Stimulated activated CD8-positive, alpha-beta memory T cell treated with anti-CD3 and anti-CD28 coated beads, Interleukin-4, amount 100 ng/mL, for 48 hours (primary cell): ENCODE results near the gene VAT1L.

Experiments
- DNase-seq: peaks from one replicate; pipeline ENCODE4 v3.0.0-alpha.2; 2020

The VAT1L gene

DNA sequence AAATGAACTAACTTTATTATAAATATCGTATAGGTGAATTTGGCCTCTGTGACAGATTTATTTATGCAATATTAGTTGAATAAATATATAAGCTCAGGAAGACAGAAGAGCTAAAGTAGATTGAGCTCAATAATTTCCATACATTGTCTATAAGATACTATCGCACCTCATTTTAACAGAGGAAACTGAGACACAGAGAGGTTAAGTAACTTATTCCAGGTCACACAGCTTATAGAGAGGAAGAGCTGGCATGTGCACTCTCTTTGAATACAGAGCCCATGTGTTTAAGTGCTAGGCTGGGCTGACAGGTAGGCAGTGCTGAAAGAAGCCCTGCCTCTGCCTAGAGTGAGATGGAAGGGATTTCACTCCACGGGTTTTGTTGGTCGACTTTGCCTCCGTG is 48.4 kb downstream of the VAT1L start:
- no peak for DNase-seq

DNA sequence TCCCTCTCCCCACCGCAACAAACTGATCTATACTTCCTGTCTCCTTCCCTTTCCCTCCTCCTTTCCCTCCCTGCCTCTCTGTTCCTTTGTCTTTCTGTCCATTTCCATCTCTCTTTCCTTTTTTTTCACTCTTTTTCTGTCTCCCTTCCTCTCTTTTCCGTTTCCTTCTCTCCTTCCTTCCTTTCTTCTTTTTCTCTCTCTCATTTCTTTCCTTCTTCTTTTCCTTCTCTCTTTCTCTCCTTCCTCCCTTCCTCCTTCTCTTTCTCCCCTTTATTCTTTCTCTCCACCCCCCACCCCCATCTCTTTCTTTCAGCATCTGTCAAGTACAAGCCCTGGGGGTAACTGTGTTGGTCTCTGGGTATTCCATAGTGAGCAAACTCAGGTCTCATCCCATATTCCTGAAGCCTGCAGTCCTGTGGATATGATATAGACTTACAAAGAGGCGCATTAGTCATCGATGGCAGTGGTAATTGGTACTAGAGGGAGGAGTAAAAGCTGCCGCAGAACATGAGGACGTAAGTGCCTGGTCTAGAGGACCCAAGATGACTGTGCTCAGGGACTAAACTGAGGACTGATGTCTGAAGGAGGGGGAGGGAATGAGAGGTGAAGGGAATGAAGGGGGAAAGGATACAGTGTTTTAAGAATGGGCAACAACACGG is 50.4 kb downstream of the VAT1L start:
- DNase-seq, result no peak

DNA sequence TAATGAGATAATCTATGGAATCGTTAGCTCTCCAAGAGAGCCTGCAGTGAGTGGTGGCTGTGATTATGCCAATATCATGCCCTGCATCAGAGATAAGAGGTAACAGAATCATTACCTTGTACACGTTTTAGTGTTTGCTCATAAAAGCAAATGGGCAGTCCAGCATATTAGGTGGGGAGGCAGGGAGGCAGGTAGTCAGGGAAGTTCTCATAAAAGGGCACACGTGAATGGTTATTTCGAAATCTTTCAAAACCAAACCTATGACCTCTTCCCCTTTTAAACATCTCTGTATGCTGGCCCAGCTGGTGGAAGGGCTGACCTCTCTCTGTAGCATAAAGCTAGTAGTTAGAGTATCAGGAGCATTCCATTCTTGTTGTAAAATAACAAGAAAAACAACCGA is 51.7 kb downstream of the VAT1L start:
- DNase-seq, result no peak

DNA sequence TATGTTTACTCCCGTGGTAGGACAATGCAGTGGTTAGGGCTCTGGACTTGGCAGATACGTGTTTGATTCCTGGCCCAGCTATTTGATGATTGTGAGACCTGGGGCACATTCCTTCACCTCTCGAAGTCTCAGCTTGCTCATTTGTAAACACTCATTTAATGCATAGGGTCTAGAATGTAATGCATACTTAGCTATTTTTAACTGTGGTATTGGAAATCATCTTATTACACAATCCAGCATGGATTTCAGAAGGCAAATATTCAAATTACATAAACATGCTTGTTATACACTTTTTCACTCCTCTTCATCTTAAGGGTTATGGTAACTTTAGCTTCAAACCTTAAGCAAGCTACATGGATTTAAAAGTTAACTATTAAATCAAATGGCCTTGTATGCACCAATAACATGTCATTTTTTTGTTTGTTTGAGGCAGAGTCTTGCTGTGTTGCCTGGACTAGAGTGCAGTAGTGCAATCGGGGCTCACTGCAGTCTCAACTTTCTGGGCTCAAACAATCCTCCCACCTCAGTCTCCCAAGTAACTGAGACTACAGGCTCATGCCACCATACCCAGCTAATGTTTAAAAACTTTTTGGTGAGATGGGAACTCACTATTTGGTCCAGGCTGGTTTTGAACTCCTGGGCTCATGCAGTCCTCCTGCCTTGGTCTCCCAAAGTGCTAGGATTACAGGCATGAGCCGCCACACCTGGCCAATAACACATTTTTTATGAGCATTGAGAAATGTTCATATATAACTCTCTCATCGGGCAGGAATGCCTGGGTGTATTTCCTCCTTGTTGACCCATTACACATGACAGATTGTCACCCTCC is 52.5 kb downstream of the VAT1L start:
- DNase-seq, result no peak

DNA sequence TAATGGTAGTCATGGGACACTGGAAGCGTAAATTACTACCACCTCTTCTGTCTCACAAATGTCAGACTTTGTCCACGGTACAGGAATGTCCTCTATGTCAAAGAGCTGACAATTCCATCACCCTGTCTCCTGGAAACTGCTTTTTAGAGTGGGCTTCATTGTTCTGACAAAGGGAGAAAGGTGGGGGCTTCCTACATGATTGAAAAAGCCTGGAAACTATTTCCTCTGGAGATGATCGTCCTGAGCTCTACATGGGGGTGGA is 53.1 kb downstream of the VAT1L start:
- no peak for DNase-seq

DNA sequence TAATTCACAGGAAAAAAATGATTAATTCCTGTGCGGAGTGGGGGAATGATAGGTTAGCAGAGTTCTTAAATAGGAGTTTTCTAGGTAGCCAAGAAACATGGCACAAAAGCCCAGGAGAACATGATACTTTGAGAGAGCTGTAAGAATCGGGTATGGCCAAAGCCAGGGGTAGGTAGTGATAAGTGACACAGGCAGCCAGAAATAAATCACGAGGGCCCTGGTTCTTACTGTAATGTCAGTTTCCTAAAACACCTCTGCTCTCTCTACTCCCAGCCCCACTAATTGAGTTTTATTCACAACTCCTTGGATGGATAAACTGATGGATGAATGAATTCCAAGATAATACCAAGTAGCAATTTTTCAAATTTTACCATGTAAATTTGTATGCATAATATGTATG is 54.1 kb downstream of the VAT1L start:
- no peak for DNase-seq

DNA sequence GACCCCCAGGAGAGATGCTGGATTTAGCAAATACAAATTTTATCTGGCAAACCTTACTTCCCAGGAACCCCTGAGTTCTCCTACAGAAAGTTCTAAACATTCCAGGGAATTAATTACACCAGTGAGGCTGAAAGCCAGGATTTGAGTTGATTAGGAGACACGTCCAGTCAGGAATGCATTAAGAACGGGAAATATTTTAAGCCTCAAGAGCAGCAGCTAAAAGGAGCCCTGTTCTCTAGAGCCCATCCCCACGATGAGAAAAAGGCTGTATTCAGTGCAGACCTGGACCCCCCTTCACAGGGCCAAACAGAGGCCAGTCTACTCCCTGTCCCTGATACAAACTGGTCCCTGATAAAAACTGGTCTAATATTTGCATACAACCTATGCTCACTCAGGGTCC is 55.0 kb downstream of the VAT1L start:
- no peak for DNase-seq

DNA sequence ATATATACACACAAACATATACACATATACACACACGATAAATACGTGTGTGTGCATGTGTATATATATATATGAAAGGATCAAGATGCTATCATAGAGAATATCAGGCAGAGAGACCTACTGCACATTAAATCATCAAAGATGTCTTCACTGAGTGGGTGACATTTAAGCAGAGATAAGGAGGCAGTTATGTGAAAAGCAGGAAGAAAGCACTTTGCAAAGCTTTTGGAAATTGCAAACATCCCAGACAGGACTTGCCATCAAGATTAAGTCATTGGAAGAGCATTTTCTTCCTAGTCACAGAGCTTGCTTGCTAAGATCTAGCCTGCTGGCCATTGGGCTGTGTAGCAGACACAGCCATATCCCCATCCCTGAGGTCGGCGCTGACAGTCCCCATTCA is 56.4 kb downstream of the VAT1L start:
- no peak for DNase-seq

DNA sequence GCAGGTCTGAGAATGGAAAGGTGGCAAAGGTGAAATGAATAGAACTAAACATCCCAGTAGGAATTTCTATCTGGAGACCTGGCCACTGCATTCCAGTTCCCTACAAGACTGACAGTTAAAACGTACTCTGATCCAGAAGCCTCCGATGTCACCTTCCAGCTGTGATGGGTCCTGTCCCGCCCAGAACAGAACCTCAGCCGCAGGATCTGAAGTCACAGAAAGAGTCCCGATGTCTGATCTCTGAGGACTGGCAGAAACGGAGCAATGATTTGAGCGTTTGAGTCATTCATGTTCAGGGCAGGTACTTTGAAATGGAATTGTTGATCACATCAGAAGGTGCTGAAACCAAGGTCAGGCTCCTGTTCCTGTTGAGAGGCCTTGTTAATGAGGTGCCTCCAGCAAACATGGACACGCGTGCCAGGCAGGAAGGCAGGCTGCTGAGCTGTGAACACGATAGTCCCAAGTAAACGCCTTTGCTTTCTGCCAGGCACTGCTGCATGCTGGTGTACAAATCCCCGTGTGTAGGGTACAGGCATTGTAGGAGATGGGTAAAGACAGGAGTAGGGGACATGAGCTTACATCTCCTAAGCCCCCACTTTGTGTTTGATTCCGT is 61.4 kb downstream of the VAT1L start:
- DNase-seq, result no peak

DNA sequence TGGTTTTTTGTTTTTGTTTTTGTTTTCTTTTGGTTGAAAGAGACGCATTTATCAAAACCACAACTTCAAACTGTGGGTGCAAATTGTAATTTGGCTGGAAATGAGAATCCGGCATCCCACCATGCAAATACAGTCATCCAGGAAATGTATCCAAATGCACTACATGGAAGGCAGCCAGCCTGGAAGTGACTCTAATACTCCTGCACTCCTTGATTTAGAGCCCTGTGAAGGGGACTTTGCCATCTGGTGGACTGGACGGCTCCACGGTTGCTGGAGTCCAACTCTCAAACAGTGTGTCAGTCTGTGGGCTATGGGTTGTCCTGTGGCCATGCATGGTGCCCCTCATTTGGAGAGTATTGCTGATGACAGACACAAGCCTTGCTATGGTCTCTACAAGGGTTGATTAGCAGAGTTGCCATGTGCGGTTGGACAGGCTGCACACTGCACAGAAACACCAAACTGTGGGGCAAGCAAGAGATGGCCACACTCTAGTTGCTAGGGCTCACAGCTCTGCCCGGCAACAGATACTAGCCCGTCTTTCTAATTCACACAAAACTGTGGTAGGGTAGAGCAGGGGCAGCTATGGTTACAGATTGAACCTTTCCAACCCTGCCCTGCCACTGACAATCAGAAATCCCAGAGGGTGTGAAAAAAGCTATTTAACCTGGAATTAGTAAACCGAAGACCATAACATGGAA is 62.4 kb downstream of the VAT1L start:
- DNase-seq, result no peak

DNA sequence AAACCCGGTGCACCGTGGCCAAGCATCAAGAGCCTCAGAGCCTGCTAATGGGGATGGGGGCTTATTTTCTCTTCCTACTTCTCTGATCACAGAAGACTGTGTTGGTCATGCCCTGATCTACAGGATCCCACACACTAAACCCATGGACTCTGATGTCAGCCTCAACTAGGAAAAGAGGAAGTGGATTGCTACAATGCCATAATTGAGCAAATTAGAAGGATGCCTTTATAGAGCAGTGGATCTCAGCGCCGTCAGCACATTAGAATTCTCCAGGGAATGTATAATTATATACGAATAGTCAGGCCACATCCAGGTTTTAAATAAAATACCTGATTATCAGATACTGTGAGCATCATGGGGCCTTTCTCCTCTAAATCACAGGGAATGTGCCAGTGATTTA is 64.8 kb downstream of the VAT1L start:
- DNase-seq, result no peak

DNA sequence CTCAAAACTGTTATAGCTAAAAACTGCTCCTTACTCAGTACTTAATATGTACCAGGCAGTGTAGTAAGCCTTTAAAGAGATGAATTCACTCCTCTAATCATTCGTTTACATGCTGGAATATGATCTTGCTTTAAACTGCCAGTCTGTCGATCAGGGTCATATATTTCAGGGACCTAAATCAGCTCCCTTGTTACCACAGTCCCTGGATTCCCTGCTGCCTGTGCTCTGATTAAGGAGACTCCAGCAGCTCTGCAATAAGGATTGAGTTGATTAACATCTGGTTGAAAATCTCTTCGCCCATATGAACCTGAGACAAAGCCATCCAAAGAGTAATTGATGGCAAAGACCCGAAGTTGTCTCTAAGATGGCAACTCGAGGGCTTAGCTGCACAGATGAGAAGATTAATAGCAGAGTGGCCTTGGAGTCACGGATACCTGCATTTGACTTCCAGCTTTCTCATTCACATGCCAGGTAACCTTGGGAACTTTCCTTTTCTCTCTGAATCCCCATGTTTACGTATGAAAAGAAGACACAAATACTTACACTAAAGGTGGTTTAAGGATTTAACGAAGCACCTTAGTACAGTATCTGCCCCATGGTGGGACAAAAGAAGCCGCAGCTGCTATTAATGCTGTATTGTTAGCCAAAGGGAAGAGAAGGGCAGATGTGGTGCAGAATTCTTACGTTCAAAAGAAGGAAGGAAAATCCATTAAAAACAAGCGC is 68.2 kb downstream of the VAT1L start:
- DNase-seq, result no peak

DNA sequence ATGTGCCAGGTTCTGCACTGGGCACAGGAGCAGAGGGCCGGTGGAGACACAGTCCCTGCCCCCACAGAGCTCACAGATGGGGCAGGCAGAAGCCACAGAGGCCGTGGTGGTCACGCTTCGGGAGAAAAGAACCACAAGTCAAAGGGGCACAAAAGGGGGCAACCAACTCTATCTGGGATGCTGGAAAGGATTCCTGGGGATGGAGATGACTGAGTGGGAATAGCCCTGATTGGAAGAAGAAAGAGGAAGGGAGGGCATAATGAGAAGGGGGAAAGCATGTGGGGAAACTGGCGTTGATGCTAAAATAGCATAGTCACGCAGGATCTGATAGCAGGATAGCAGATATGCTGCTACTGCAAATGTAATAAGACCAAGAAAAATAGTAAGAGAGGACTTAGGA is 69.7 kb downstream of the VAT1L start:
- DNase-seq, result no peak

DNA sequence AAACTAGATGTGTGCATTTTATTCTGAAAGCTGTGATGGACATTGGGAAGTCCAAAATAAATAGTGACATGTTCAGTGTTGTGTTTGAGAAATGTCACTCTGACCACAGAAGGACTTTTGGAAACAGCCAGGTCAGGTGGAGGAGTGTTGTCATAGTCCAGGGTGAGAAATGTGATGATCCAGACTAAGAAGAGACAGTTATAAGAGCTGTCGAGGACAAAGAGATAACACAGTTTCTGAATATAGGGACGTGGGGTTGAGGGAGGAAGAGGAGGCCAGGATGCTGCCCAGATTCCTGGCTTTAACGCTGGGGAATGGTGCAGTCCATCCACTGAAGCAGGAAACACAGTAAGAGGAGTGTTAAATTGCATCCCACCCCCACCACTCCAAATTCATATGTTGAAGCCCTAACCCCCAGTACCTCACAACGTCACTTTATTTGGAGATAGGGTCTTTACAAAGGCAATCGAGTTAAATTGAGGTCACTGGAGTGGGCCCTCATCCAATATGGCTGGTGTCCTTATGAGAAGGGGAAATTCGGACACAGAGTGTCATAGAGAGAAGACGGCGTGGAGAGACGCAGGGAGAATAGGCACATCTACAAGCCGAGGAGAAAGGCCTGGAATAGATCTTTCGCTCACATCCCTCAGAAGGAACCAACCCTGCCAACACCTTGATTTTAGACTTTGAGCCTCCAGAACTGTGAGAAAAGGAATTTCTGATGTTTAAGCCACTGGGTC is 71.3 kb downstream of the VAT1L start:
- DNase-seq, result no peak

DNA sequence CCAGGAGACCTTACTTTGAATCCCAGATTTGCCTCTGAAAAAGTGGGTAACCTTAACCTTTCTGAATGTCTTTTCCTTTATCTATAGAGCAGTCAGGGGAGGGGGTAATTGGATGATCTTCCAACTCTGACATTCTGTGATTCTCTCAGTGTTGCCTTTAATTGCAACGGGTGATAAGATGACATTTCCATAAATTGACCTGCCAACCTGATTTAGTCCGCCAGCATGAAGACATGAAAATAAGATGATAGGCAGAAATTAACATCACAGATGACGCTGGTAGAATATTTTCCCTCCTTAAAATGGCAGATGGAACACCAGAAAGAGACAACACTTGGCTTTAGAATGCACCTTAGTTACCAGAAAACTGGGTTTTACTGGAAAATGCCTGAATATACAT is 72.6 kb downstream of the VAT1L start:
- no peak for DNase-seq

DNA sequence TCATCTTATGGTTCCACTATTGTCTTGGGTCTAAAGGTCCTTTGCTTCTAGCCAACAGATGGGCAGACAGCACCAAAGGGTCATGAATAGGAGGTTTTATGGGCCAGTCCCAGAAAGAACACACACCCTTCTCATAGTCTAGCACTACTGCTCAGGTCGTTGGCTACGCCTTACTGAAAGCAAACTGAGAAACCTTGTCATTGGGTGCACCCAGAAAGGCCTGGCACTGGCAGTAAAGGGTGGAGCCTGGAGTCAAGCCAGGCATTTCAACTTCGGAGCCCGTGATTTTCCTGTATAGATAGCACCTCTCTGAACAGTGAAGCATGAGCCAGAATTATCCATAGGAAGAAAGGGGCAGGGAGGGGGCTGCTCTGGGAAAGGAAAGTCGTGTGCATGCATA is 74.9 kb downstream of the VAT1L start:
- no peak for DNase-seq

DNA sequence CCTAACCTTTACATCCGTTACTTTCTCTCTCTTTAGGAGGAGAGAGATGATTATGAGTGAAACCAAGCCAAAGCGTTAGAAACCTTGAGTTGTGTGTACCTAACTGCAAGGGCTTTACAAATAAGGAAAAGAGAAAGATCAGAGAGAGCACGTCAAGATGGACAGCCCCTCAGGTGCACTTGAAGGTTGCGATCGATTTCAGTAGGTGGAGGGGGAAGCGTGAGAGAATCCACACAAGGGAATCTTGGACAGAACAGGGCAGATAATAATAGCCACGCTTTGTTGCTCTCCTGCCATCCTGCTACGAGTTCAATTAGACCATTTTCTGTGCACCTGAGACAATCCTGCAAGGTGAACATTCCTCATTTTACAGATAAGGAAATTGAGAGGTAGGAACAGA is 78.4 kb downstream of the VAT1L start:
- DNase-seq, result no peak

DNA sequence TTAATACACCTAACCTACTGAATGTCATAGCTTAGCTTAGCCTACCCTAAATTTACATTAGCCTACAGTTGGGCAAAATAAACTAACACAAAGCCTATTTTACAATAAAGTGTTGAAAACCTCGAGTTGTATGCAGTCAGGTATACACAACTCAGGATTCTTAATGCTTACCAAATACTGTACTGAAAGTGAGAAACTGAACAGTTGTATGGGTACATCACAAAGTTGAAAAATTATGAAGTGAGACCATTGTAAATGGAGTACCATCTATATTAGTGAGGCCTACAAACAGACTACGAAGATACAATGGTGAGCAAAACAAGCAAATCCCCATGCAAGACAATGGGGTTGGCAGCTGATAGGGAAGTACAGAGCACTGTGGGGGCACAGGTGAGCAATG is 79.7 kb downstream of the VAT1L start:
- DNase-seq, result no peak

DNA sequence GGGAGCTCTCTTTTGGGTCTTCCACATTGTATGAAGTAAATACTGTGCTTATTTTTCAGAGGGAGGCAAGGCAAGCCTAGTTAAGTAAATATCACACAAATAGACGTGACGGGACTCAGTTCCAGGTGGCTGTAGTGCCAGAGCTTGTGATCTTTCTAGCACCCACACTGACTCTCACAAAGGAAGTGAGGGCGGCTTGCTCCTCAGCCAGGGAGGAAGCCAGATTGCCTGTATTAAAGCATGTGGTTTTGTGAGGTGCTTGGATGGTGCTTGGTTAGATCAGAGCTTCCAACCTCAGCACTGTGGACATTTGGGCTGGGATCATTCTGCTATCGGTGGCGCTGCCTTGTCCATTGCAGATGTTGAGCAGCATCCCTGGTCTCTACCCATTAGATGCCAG is 80.1 kb downstream of the VAT1L start:
- DNase-seq, result no peak

DNA sequence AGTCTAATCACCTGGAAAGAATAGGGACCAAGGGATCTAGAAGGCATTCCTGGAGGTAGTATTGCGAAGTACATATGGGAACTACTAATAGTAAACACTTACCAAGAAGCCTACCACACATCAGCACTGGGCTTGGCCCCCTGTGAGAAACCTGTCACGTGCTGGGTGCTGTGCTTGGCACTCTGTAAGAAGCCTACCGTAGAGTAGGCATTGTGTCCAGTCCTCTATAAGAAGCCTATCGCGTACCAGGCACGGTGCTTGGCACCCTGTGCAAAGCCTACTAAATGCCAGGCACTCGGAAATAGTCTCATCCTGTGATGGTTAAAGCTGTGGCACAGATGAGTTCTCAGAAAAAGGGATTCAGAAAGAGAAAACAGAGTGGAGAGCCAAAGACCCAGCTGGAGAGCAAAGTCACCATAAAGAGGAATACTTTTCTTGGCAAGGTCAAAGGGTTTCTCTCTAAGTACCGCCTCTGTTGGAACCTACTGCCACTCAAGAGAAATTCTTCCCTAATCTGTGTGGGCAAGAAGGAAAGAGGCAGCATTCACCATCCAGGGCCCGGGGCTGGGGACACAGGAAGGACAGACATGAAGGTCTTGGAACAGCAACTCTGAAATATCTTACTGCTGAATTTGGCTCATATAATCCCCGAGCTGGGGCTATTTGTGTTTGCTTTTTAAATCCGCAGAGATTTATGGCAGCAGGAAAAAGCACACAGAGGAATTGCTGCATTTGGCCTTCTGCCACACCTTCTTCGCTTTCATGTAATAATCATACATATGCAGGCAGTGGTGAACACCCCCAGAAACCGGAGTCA is 81.8 kb downstream of the VAT1L start:
- DNase-seq, result no peak

DNA sequence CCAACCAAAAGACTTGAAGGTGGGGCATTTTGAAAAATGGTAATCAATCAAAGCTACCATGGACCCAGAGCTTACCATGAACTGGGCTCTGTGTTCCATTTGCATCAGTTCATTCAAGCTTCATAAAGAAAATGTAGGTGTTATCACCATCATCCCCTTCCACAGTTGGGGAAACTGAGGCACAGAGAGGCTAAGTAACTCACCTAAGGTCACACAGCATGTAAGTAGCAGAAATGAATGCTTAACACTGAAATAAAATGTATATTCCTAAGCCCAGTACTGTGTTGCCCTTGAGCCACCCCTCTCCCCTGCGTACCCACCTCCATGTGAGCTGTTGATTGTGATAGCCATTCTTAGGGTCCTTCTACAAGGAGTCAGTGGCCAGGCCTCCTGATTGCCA is 83.6 kb downstream of the VAT1L start:
- DNase-seq, result no peak

DNA sequence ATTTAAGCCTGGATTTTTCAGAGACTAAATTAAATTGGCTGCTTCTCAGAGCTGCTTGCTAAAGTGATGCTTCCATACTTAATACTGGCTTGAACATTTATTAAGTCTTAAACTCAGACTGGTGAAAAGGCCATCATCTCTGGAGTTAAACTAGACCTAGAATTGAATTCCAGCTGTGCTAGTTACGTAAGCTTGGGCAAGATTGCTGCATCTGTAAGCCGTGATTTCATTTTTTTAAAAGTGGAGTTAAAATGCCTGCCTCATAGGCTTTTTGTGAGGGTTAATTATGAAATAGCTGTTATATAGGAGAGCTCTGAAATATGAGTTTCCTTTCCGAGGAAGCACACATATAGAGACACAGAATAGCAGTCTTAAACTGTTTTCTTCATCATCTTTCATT is 84.7 kb downstream of the VAT1L start:
- DNase-seq, result no peak
